OCI-LY3 (cell line): ENCODE results near the gene ZNF764.
"Not testable (repeated sequence)": the region's sequence is repeated elsewhere in the genome, so short reads cannot be mapped to it uniquely, and the experiment has no call there.

Source experiments
- H2AFZ ChIP-seq: fragments of 200-600, 300-600 bp; shearing (Covaris generic); 2 replicates; pipeline ENCODE4 v1.6.0; 2014; ENCODE audit warnings: antibody characterized with exemption, low read depth, low read length
- H3K27ac ChIP-seq: fragments of 200-600, 300-600 bp; sonication (generic); 2 replicates; pipeline ENCODE4 v1.5.1; 2014; ENCODE audit warnings: mild to moderate bottlenecking, low read length, moderate library complexity, mixed read lengths
- H3K27me3 ChIP-seq: fragments of 200-600, 300-600 bp; sonication (generic); 2 replicates; pipeline ENCODE4 v1.6.1; 2014; ENCODE audit warnings: low read depth, low read length, mixed read lengths
- H3K36me3 ChIP-seq: fragments of 200-600, 300-600 bp; sonication (generic); replicated peaks from 2 replicates; pipeline ENCODE3; 2014; ENCODE audit warnings: low read depth, low read length, mixed read lengths
- H3K4me1 ChIP-seq: fragments of 300-600, 200-600 bp; sonication (generic); 2 replicates; pipeline ENCODE4 v1.6.1; 2014; ENCODE audit warnings: low read length, mixed read lengths
- H3K4me2 ChIP-seq: fragments of 200-600, 300-600 bp; sonication (generic); 2 replicates; pipeline ENCODE4 v1.6.1; 2014; ENCODE audit warnings: low read length, mixed read lengths
- H3K4me3 ChIP-seq: fragments of 300-600, 200-600 bp; sonication (generic); 2 replicates; pipeline ENCODE4 v1.5.1; 2014; ENCODE audit warnings: antibody characterized with exemption, mild to moderate bottlenecking, low read length, moderate library complexity
- H3K79me2 ChIP-seq: fragments of 300-600, 200-600 bp; shearing (Covaris generic); 2 replicates; pipeline ENCODE4 v1.6.1; 2014; ENCODE audit warnings: mild to moderate bottlenecking, low read length, mixed read lengths
- H3K9ac ChIP-seq: fragments of 300-600, 200-600 bp; shearing (Covaris generic); 2 replicates; pipeline ENCODE4 v1.6.0; 2014; ENCODE audit warnings: mild to moderate bottlenecking, low read length, moderate library complexity
- H3K9me3 ChIP-seq: fragments of 200-600, 300-600 bp; shearing (Covaris generic); 2 replicates; pipeline ENCODE4 v1.6.1; 2014; ENCODE audit warnings: low read length, mixed read lengths; ENCODE audit not compliant: insufficient read depth
- H4K20me1 ChIP-seq: fragments of 200-600, 300-600 bp; sonication (generic); 2 replicates; pipeline ENCODE4 v1.6.1; 2016; ENCODE audit warnings: low read length, mixed read lengths; ENCODE audit not compliant: insufficient read depth
- CTCF ChIP-seq: fragments of 200-600, 300-600 bp; sonication (generic); IDR thresholded peaks from 2 replicates; pipeline ENCODE4 v1.5.1; 2014; ENCODE audit warnings: antibody characterized with exemption, low read length, low read depth
- EZH2phosphoT487 ChIP-seq: fragments of 200-600 bp; shearing (Covaris generic); IDR thresholded peaks from 2 replicates; pipeline ENCODE4 v1.6.1; 2018; ENCODE audit warnings: antibody characterized with exemption, mixed run types, low read depth

The ZNF764 gene

DNA sequence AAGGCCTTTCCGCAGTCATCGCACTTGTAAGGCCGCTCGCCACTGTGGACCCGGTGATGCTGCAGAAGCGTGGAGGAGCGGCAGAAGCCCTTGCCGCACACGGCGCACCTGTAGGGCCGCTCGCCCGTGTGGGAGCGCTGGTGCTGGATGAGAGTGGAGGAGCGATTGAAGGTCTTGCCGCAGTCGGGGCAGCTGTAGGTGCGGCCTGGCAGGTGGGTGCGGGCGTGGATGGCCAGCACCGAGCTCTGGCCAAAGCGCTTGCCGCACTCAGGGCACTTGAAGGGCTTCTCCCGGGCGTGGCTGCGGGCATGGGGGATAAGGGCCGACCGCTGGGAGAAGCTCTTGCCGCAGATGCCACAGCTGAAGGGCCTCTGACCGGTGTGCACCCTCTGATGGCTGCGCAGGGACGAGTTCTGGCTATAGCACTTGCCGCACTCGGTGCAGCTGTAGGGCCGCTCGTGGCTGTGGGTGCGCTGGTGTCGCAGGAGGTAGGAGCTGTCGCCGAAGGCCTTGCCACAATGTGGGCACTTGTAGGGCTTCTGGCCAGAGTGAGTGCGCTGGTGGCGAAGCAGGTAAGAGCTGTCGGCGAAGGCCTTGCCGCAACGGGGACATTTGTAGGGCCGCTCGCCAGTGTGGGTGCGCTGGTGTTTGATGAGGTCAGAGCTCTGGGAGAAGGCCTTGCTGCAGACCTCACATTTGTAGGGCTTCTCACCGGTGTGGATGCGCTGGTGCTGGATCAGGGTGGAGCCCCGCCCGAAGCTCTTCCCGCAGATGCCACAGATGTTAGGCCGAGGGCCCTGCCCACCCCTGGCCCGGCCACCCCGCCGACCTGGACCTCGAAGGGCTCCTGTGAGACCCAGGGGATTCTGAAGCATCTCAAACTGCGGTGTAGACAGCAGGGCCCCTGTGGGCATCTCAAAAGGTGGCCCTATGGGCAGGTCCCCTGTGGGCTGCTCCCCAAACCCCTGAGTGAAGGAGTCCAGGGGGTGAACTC, 33.3 kb downstream of the ZNF764 start:
- no peak overlapping the region; the same call in 1 of the 2 replicates for H3K4me2 ChIP-seq
- peaks cover 9% of the 10 kb centered on the region for H3K36me3 ChIP-seq
- H3K9me3 ChIP-seq: no peaks in the 10 kb centered on the region
- H3K27ac ChIP-seq: no peak overlapping the region
- TF ChIP-seq EZH2phosphoT487: no peak
- no peak for TF ChIP-seq CTCF
- H3K4me3 ChIP-seq: no peak overlapping the region
- H2AFZ ChIP-seq: no peak overlapping the region
- no peaks in the 10 kb centered on the region; the same call in 1 of the 2 replicates for H3K79me2 ChIP-seq
- H3K9ac ChIP-seq: no peak overlapping the region
- peaks cover 18% of the 10 kb centered on the region for H3K4me1 ChIP-seq
- no peaks in the 10 kb centered on the region for H4K20me1 ChIP-seq
- no peaks in the 10 kb centered on the region for H3K27me3 ChIP-seq

GRCh38 chr16:30523768-30524574, 34.2 kb downstream of the ZNF764 start:
- Histone ChIP-seq H2AFZ (no peak overlapping the region), H3K4me3 (no peak overlapping the region), H3K9me3 (no peaks in the 10 kb centered on the region), H3K27ac (no peak overlapping the region), H3K9ac (no peak overlapping the region), H3K36me3 (peaks cover 9% of the 10 kb centered on the region), H3K4me1 (peaks cover 18% of the 10 kb centered on the region), H3K27me3 (no peaks in the 10 kb centered on the region), H3K79me2 (no peaks in the 10 kb centered on the region; the same call in 1 of the 2 replicates), H4K20me1 (no peaks in the 10 kb centered on the region), H3K4me2 (no peak overlapping the region)
- TF ChIP-seq CTCF (no peak), EZH2phosphoT487 (no peak)

DNA sequence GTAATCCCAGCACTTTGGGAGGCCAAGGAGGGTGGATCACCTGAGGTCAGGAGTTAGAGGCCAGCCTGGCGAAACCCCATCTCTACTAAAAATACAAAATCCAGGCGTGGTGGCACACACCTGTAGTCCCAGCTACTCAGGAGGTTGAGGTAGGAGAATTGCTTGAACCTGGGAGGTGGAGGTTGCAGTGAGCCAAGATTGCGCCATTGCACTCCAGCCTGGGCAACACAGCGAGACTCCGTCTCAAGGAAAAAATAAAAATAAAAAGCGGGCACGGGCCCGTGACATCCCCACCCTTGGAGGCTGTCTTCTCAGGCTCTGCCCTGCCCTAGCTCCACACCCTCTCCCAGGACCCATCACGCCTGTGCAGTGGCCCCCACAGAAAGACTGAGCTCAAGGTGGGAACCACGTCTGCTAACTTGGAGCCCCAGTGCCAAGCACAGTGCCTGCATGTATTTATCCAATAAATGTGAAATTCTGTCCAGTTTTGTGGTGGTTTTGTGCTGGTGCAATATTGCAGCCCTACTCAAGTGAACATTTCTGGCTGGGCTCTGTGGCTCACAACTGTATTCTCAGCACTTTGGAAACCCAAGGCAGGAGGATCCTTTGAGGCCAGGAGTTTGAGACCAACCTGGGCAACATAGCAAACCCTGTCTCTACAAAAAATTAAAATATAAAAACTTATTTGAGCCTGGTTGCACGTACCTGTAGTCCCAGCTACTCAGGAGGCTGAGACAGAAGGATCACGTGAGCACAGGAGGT, 35.3 kb downstream of the ZNF764 start:
- H3K9me3 ChIP-seq, H3K27ac ChIP-seq, H3K9ac ChIP-seq, H4K20me1 ChIP-seq, H3K36me3 ChIP-seq, H2AFZ ChIP-seq, H3K27me3 ChIP-seq, H3K79me2 ChIP-seq, H3K4me2 ChIP-seq, H3K4me1 ChIP-seq, H3K4me3 ChIP-seq: not testable (repeated sequence)

DNA sequence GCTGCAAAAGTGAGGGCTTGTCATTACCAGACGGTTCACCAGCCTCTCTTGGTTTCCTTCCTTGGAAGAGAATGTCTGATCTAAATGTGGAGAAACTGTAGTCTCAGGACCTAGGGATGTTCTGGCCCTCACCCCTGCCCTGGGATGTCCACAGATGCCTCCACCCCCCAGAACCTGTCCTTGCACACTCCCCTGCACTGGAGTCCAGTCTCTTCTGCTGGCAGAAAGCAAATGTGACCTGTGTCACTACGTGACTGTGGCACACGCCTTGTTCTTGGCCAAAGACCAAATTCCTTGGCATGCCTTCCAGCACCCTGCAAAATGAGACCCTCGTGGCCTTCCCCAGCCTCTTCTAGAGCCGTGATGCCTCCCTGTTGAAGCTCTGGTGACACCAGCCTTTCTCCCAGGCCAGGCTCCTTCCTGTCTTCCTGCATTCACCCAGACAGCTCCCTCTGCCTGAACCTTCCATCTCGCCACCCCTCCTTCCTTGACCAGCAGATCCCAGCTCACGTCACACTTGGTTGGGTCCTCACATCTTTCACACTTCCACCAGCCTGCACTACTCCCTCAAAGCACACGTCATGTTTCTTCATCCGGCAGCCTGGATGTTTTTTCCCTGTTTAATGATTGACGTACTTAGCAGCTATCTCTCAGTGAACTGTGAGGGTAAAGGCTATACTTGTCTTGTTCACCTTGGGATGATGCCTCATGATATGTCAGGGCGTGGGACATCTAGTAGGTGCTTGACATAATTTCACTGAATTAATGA, 36.1 kb downstream of the ZNF764 start:
- Histone ChIP-seq H3K4me2 (no peak overlapping the region), H3K27ac (no peak overlapping the region), H2AFZ (no peak overlapping the region), H3K4me1 (peaks cover 4% of the 10 kb centered on the region; the same call in 1 of the 2 replicates), H3K4me3 (no peak overlapping the region), H3K27me3 (no peaks in the 10 kb centered on the region), H3K9ac (no peak overlapping the region), H3K36me3 (peaks cover 9% of the 10 kb centered on the region), H3K9me3 (no peaks in the 10 kb centered on the region), H4K20me1 (no peaks in the 10 kb centered on the region), H3K79me2 (no peaks in the 10 kb centered on the region; the same call in 1 of the 2 replicates)
- TF ChIP-seq CTCF: no peak
- no peak for TF ChIP-seq EZH2phosphoT487
